Measurements from ENCODE around the gene AGER.

GRCh38 chr6:32131439-32131948 is 52.6 kb downstream of the AGER start:
- no peak for TF ChIP-seq TEAD4 (IDR thresholded peaks at IDR 0.05; ENCODE audit: borderline replicate concordance, insufficient read depth)
- TF ChIP-seq EZH2phosphoT487 (IDR thresholded peaks at IDR 0.05; ENCODE audit: borderline replicate concordance, low read depth) = no peak
- TF ChIP-seq NFIC (IDR thresholded peaks at IDR 0.05; ENCODE audit: borderline replicate concordance) = no peak
- no peak for TF ChIP-seq NRF1 (IDR thresholded peaks at IDR 0.05; ENCODE audit: low read depth, low read length)
- TF ChIP-seq RFX5 (IDR thresholded peaks at IDR 0.05; ENCODE audit: low read length) = no peak
- no peak for TF ChIP-seq TCF12 (IDR thresholded peaks at IDR 0.05)
- TF ChIP-seq MAX (IDR thresholded peaks at IDR 0.05; ENCODE audit: low read depth) = no peak
- TF ChIP-seq RCOR1 (IDR thresholded peaks at IDR 0.05; ENCODE audit: low read length) = no peak
